PC-3 (cell line): ENCODE data around the gene ST6GALNAC3.

Source experiments
- EZH2 ChIP-seq: fragments of 300-600 bp; sonication (generic); IDR thresholded peaks from one replicate; pipeline ENCODE4 v1.6.1; 2017; ENCODE audit warnings: antibody characterized with exemption, mild to moderate bottlenecking, low read length; ENCODE audit not compliant: unreplicated experiment
- TF ChIP-seq, protein P1 (sequence below): fragments of 300-600 bp; sonication (generic); conservative IDR thresholded peaks from 2 replicates; pipeline ENCODE4 v1.5.1; 2017; ENCODE audit warnings: antibody characterized with exemption, low read depth, mild to moderate bottlenecking, low read length

DNA sequence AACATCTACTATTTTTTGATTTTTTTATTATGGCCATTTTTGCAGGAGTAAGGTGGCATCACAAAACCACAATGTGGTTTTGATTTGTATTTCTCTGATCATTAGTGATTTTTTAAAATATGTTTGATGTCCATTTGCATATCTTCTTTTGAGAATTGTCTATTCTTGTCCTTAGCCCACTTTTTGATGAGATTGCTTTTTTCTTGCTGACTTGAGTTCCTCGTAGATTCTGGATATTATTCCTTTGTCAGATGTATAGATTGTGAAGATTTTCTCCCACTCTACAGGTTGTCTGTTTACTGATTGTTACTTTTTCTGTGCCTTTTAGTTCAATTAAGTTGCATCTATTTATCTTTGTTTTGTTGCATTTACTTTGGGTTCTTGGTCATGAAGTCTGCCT is 375.7 kb downstream of the ST6GALNAC3 start:
- TF ChIP-seq, protein P1, sequence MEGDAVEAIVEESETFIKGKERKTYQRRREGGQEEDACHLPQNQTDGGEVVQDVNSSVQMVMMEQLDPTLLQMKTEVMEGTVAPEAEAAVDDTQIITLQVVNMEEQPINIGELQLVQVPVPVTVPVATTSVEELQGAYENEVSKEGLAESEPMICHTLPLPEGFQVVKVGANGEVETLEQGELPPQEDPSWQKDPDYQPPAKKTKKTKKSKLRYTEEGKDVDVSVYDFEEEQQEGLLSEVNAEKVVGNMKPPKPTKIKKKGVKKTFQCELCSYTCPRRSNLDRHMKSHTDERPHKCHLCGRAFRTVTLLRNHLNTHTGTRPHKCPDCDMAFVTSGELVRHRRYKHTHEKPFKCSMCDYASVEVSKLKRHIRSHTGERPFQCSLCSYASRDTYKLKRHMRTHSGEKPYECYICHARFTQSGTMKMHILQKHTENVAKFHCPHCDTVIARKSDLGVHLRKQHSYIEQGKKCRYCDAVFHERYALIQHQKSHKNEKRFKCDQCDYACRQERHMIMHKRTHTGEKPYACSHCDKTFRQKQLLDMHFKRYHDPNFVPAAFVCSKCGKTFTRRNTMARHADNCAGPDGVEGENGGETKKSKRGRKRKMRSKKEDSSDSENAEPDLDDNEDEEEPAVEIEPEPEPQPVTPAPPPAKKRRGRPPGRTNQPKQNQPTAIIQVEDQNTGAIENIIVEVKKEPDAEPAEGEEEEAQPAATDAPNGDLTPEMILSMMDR, result no peak
- TF ChIP-seq EZH2, result no peak
